ENCODE results near the gene LBP. TPM values are rescaled to one million over a fixed set of nuclear protein-coding genes. Genes with fewer than 3 reads are reported as not detected.

The LBP gene
- polyA plus RNA-seq, 1 experiment: not detected

GRCh38 chr20:38325167-38325566, 21.1 kb upstream of the LBP start:
- no peak for DNase-seq (ENCODE audit: low read depth, low spot score)
- Histone ChIP-seq H3K4me3 (ENCODE audit: low read depth, low read length) (no peak overlapping the region), H3K27ac (ENCODE audit: low read depth, low read length) (no peak overlapping the region), H3K9me3 (ENCODE audit: control insufficient read depth, insufficient read depth, low read length) (no peaks in the 10 kb centered on the region), H3K27me3 (ENCODE audit: control insufficient read depth, insufficient read depth, low read length) (peaks cover 37% of the 10 kb centered on the region)
- ChIA-PET CTCF (interaction anchor here (0.8 to 3.5 kb wide), 3 partner anchors 22 to 102 kb away, joined by 3 to 25 read pairs (median 3); partner anchors contain the start of gene BPI), POLR2A (no interaction called here)
- TF ChIP-seq CTCF (IDR thresholded peaks at IDR 0.05; ENCODE audit: low read depth, low read length): no peak

- Histone ChIP-seq H3K9me3 (ENCODE audit: control insufficient read depth, insufficient read depth, low read length) (no peaks in the 10 kb centered on the region), H3K27me3 (ENCODE audit: control insufficient read depth, insufficient read depth, low read length) (peaks cover 37% of the 10 kb centered on the region), H3K27ac (ENCODE audit: low read depth, low read length) (no peak overlapping the region), H3K4me3 (ENCODE audit: low read depth, low read length) (no peak overlapping the region)
- no peak for TF ChIP-seq CTCF (IDR thresholded peaks at IDR 0.05; ENCODE audit: low read depth, low read length)
- CTCF ChIA-PET: interaction anchor here (0.8 to 3.5 kb wide), 2 partner anchors 96 to 103 kb away, joined by 3 to 25 read pairs; no protein-coding TSS in a partner anchor
- POLR2A ChIA-PET: no interaction called here
- no peak for DNase-seq (ENCODE audit: low read depth, low spot score)
Observed at GRCh38 chr20:38325905-38326304, 20.4 kb upstream of the LBP start.

- H3K27me3 ChIP-seq (ENCODE audit: control insufficient read depth, insufficient read depth, low read length): peaks cover 37% of the 10 kb centered on the region
- CTCF ChIA-PET: no interaction called here
- POLR2A ChIA-PET: no interaction called here
- H3K9me3 ChIP-seq (ENCODE audit: control insufficient read depth, insufficient read depth, low read length): no peaks in the 10 kb centered on the region
- no peak overlapping the region for H3K4me3 ChIP-seq (ENCODE audit: low read depth, low read length)
- no peak overlapping the region for H3K27ac ChIP-seq (ENCODE audit: low read depth, low read length)
- no peak for DNase-seq (ENCODE audit: low read depth, low spot score)
- TF ChIP-seq CTCF (IDR thresholded peaks at IDR 0.05; ENCODE audit: low read depth, low read length): no peak
Observed at GRCh38 chr20:38326309-38326708, 20.0 kb upstream of the LBP start.

- Histone ChIP-seq H3K4me3 (ENCODE audit: low read depth, low read length) (no peak overlapping the region), H3K9me3 (ENCODE audit: control insufficient read depth, insufficient read depth, low read length) (no peaks in the 10 kb centered on the region), H3K27ac (ENCODE audit: low read depth, low read length) (no peak overlapping the region), H3K27me3 (ENCODE audit: control insufficient read depth, insufficient read depth, low read length) (peaks cover 29% of the 10 kb centered on the region)
- ChIA-PET POLR2A (no interaction called here), CTCF (interaction anchor here (0.6 to 1.3 kb wide), 3 partner anchors 25 to 111 kb away, joined by 3 to 5 read pairs (median 3); no protein-coding TSS in a partner anchor)
- no peak for DNase-seq (ENCODE audit: low read depth, low spot score)
- TF ChIP-seq CTCF (IDR thresholded peaks at IDR 0.05; ENCODE audit: low read depth, low read length): no peak
Observed at GRCh38 chr20:38330638-38331037, 15.6 kb upstream of the LBP start.

GRCh38 chr20:38331245-38331644, 15.0 kb upstream of the LBP start:
- H3K27ac ChIP-seq (ENCODE audit: low read depth, low read length): no peak overlapping the region
- H3K27me3 ChIP-seq (ENCODE audit: control insufficient read depth, insufficient read depth, low read length): peaks cover 27% of the 10 kb centered on the region
- no peak overlapping the region for H3K4me3 ChIP-seq (ENCODE audit: low read depth, low read length)
- no peaks in the 10 kb centered on the region for H3K9me3 ChIP-seq (ENCODE audit: control insufficient read depth, insufficient read depth, low read length)
- DNase-seq (ENCODE audit: low read depth, low spot score): no peak
- ChIA-PET POLR2A (no interaction called here), CTCF (interaction anchor here (0.6 to 0.7 kb wide), 2 partner anchors 112 to 174 kb away, joined by 3 to 8 read pairs; no protein-coding TSS in a partner anchor)
- no peak for TF ChIP-seq CTCF (IDR thresholded peaks at IDR 0.05; ENCODE audit: low read depth, low read length)
